Measurements from ENCODE around the gene SLX4IP. TPM values are rescaled to one million over a fixed set of nuclear protein-coding genes. Genes with fewer than 3 reads are reported as not detected.

Gene SLX4IP
- polyA plus RNA-seq, 3 donors, result 0.76 to 2.5 (median 1.1) TPM

DNA sequence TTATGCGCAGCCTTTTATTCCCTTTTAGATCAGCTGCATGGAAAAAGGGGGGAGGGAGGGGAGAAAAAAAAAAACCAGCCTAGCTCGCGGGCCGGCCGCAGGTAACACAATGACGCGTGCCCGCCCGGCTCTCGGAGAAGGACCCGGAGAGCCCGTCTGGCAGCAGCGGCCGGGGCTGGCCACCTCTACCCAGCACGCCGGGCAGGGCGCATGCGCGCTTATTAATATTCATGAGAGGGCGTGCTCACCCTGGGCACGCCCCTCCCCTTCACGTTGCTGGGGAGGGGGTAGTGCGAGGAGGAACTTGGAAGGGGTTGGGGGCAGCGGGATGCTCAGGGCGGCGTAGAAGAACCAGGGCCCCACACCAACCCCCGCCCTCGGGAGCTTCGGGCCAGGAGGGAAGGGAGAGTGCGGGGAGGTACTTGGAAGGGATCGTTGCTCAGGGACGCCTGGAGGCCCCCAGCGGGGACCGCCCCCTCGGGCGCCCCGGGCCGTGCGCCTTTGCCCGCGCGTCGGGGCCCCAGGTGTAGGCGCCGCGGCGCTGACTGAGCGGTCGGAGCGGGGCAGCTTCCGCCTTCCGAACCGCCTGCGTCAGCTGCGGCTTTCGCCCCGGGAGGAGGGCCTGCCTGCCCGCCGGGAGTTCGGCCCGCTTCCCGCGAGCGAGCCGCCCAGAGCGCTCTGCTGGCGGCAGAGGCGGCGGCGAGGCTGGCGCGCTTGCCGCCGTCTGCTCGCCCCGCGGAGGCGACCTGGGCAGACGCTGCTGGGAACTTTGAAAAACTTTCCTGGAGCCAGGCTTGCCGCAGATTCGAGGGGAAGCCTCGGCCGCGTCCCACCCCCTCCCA lies 239.0 kb downstream of the SLX4IP start, which contains the start of gene JAG1:
Gene JAG1, minus strand, starts transcription at position 158 of the 842 bp plus-strand sequence. CDS start 469 bp downstream, outside the sequence.
- peak within 1 kb of the TSS; percentile 97 for H2AFZ ChIP-seq (ENCODE audit: insufficient read depth, low read depth, low read length, poor library complexity, severe bottlenecking)
- H3K4me2 ChIP-seq (replicated peaks; ENCODE audit: extremely low read depth, low read length, poor library complexity, severe bottlenecking), result peak within 1 kb of the TSS; percentile 97
- H3K4me1 Mint-ChIP-seq, result peaks cover 28% of the 10 kb centered on the region
- peak within 1 kb of the TSS; percentile 80 for H3K9ac ChIP-seq (ENCODE audit: insufficient read depth, low read length, poor library complexity, severe bottlenecking)
- H3K27me3 Mint-ChIP-seq (ENCODE audit: low read depth in 3 of 3), result peaks cover 31 to 33% (median 32%) of the 10 kb centered on the region in 3 donors
- no peaks in the 10 kb centered on the region for H3K9me3 Mint-ChIP-seq
- peaks cover 4 to 24% of the 10 kb centered on the region in 2 donors for H3K27me3 ChIP-seq (ENCODE audit: control insufficient read depth in 2 of 2, insufficient read depth in 2 of 2, low read length in 2 of 2)
- H3K4me3 Mint-ChIP-seq, result peak within 1 kb of the TSS; percentile 95 to 97
- peaks cover 22 to 42% of the 10 kb centered on the region in 2 donors for H3K4me1 ChIP-seq (ENCODE audit: control insufficient read depth in 1 of 2, insufficient read depth in 2 of 2, low read length in 2 of 2)
- peaks cover 8% of the 10 kb centered on the region for H3K79me2 ChIP-seq (ENCODE audit: insufficient read depth, low read length)
- no peaks in the 10 kb centered on the region for H3K9me3 ChIP-seq (replicated peaks in 1 of 2; ENCODE audit: control insufficient read depth in 1 of 2, insufficient read depth in 1 of 2, low read length in 2 of 2)
- H3K27ac ChIP-seq (ENCODE audit: low read depth in 1 of 2, low read length in 2 of 2), result peak within 1 kb of the TSS; percentile 61 to 86
- peak within 1 kb of the TSS; percentile 85 to 96 (median 92) for H3K27ac Mint-ChIP-seq
- H3K4me3 ChIP-seq (replicated peaks in 1 of 3; ENCODE audit: low read depth in 2 of 3, low read length in 3 of 3), result peak within 1 kb of the TSS; percentile 77 to 91 (median 80)
- TF ChIP-seq, protein P1, sequence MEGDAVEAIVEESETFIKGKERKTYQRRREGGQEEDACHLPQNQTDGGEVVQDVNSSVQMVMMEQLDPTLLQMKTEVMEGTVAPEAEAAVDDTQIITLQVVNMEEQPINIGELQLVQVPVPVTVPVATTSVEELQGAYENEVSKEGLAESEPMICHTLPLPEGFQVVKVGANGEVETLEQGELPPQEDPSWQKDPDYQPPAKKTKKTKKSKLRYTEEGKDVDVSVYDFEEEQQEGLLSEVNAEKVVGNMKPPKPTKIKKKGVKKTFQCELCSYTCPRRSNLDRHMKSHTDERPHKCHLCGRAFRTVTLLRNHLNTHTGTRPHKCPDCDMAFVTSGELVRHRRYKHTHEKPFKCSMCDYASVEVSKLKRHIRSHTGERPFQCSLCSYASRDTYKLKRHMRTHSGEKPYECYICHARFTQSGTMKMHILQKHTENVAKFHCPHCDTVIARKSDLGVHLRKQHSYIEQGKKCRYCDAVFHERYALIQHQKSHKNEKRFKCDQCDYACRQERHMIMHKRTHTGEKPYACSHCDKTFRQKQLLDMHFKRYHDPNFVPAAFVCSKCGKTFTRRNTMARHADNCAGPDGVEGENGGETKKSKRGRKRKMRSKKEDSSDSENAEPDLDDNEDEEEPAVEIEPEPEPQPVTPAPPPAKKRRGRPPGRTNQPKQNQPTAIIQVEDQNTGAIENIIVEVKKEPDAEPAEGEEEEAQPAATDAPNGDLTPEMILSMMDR (IDR thresholded peaks at IDR 0.05), result no peak
- peaks cover 7 to 13% of the 10 kb centered on the region in 2 donors for H3K36me3 Mint-ChIP-seq
- WGBS (ENCODE audit: insufficient coverage), result under 1% methylated on average over 74 of the region's 84 CpGs
- peak; percentile 89 to 95 (median 92) for DNase-seq
- H4K20me1 ChIP-seq (ENCODE audit: insufficient read depth, low read length), result peaks cover 22% of the 10 kb centered on the region
- intact Hi-C loops (cut with micrococcal nuclease), result loop anchor here (5.0 to 10.0 kb wide), 4 partner anchors 189 to 679 kb away; partner anchors contain the start of gene MKKS (in 2 of the 2)
- no peaks in the 10 kb centered on the region for H3K36me3 ChIP-seq (replicated peaks in 1 of 2; ENCODE audit: control insufficient read depth in 1 of 2, insufficient read depth in 2 of 2, low read length in 2 of 2)

- Histone ChIP-seq H3K27ac (ENCODE audit: low read depth in 1 of 2, low read length in 2 of 2) (peak overlapping the region; percentile 61 to 86), H3K79me2 (ENCODE audit: insufficient read depth, low read length) (peaks cover 8% of the 10 kb centered on the region), H3K36me3 (replicated peaks in 1 of 2; ENCODE audit: control insufficient read depth in 1 of 2, insufficient read depth in 2 of 2, low read length in 2 of 2) (no peaks in the 10 kb centered on the region), H3K9ac (ENCODE audit: insufficient read depth, low read length, poor library complexity, severe bottlenecking) (peak overlapping the region; percentile 80), H3K27me3 (ENCODE audit: control insufficient read depth in 2 of 2, insufficient read depth in 2 of 2, low read length in 2 of 2) (peaks cover 4 to 24% of the 10 kb centered on the region in 2 donors), H3K4me1 (ENCODE audit: control insufficient read depth in 1 of 2, insufficient read depth in 2 of 2, low read length in 2 of 2) (peaks cover 22 to 42% of the 10 kb centered on the region in 2 donors), H3K4me3 (replicated peaks in 1 of 3; ENCODE audit: low read depth in 2 of 3, low read length in 3 of 3) (peak overlapping the region; percentile 77 to 91 (median 80)), H3K9me3 (replicated peaks in 1 of 2; ENCODE audit: control insufficient read depth in 1 of 2, insufficient read depth in 1 of 2, low read length in 2 of 2) (no peaks in the 10 kb centered on the region), H3K4me2 (replicated peaks; ENCODE audit: extremely low read depth, low read length, poor library complexity, severe bottlenecking) (peak overlapping the region; percentile 97), H4K20me1 (ENCODE audit: insufficient read depth, low read length) (peaks cover 14% of the 10 kb centered on the region), H2AFZ (ENCODE audit: insufficient read depth, low read depth, low read length, poor library complexity, severe bottlenecking) (peak overlapping the region; percentile 97)
- TF ChIP-seq, protein P1 (IDR thresholded peaks at IDR 0.05), result peak; percentile 95
- Mint-ChIP-seq H3K4me1 (peaks cover 28% of the 10 kb centered on the region), H3K9me3 (no peaks in the 10 kb centered on the region), H3K4me3 (peak overlapping the region; percentile 66 to 84), H3K27ac (peak overlapping the region in 4 of 7 donors; percentile 15 to 50 (median 40)), H3K27me3 (ENCODE audit: low read depth in 3 of 3) (peaks cover 31 to 34% (median 33%) of the 10 kb centered on the region in 3 donors), H3K36me3 (peaks cover 7 to 10% of the 10 kb centered on the region in 2 donors)
- DNase-seq, result peak; percentile 53 to 63 (median 54)
- intact Hi-C loops (cut with micrococcal nuclease), result loop anchor here (5.0 to 10.0 kb wide), 5 partner anchors 113 to 680 kb away; partner anchors contain the start of gene MKKS (in 2 of the 2)
- WGBS (ENCODE audit: insufficient coverage), result 5% methylated on average over 36 of the region's 38 CpGs
Observed at GRCh38 chr20:10674684-10675449, 239.8 kb downstream of the SLX4IP start.

All from CD14-positive monocyte (primary cell).